Activated naive CD4-positive, alpha-beta T cell treated with anti-CD3 and anti-CD28 coated beads, Interleukin-2, amount 10 ng/mL, durations not matched to agents 7 days and 5 days (primary cell): ENCODE data around the gene RILPL1.

Experiments
- CTCF ChIA-PET: fragments of 350-600 bp; sonication (Branson Sonifier 250); formaldehyde crosslinking; loops from one replicate; lab custom pipeline; 2021; ENCODE audit warnings: antibody characterized with exemption; lab: Charles Lee
- DNase-seq: peaks from one replicate; pipeline ENCODE4 v3.0.0-alpha.2; 2020
- H3K27ac Mint-ChIP-seq: one replicate; pipeline ENCODE4 v1.8.0; 2021; ENCODE audit warnings: mild to moderate bottlenecking, moderate library complexity, mixed read lengths
- H3K27me3 Mint-ChIP-seq: one replicate; pipeline ENCODE4 v1.8.0; 2021; ENCODE audit warnings: mild to moderate bottlenecking, mixed read lengths
- H3K36me3 Mint-ChIP-seq: one replicate; pipeline ENCODE4 v1.8.0; 2021; ENCODE audit warnings: mixed read lengths
- H3K4me1 Mint-ChIP-seq: one replicate; pipeline ENCODE4 v1.8.0; 2021; ENCODE audit warnings: mixed read lengths
- H3K4me3 Mint-ChIP-seq: one replicate; pipeline ENCODE4 v1.8.0; 2021; ENCODE audit warnings: mild to moderate bottlenecking, moderate library complexity, mixed read lengths
- H3K9me3 Mint-ChIP-seq: one replicate; pipeline ENCODE4 v1.8.0; 2021; ENCODE audit warnings: mixed read lengths

Gene RILPL1

GRCh38 chr12:123427036-123427769, 106.3 kb downstream of the RILPL1 start:
- Mint-ChIP-seq H3K9me3 (no peaks in the 10 kb centered on the region), H3K27me3 (no peaks in the 10 kb centered on the region), H3K4me3 (no peak overlapping the region), H3K36me3 (peaks cover 44% of the 10 kb centered on the region), H3K4me1 (peaks cover 28% of the 10 kb centered on the region), H3K27ac (peak overlapping the region; percentile 81)
- DNase-seq: peak; percentile 41
- CTCF ChIA-PET: interaction anchor here (0.8 to 1.4 kb wide), 4 partner anchors 11 to 62 kb away, joined by 3 to 4 read pairs (median 4); partner anchors contain the start of gene KMT5A

GRCh38 chr12:123421314-123421713, 112.2 kb downstream of the RILPL1 start:
- H3K4me3 Mint-ChIP-seq: no peak overlapping the region
- no peak overlapping the region for H3K27ac Mint-ChIP-seq
- DNase-seq: no peak
- H3K36me3 Mint-ChIP-seq: peaks cover 28% of the 10 kb centered on the region
- H3K9me3 Mint-ChIP-seq: no peaks in the 10 kb centered on the region
- no peaks in the 10 kb centered on the region for H3K4me1 Mint-ChIP-seq
- CTCF ChIA-PET: interaction anchor here (1.2 kb wide), 1 partner anchor 11 kb away, joined by 5 read pairs; no protein-coding TSS in a partner anchor
- no peaks in the 10 kb centered on the region for H3K27me3 Mint-ChIP-seq
